SJSA1 (cell line): ENCODE measurements around the gene SLC1A2. TPM values are rescaled to one million over a fixed set of nuclear protein-coding genes. Genes with fewer than 3 reads are reported as not detected.

Source experiments
- DNase-seq, 2 experiments: peaks; one replicate each; pipeline ENCODE4 v3.0.0-alpha.2; 2015 to 2020; ENCODE audit warnings: low spot score in 2 of 2, low read depth in 1 of 2
- H3K27ac ChIP-seq: fragments of 250-450 bp; sonication (Bioruptor Pico); 2 replicates; pipeline ENCODE4 v1.5.1; 2020; ENCODE audit warnings: mild to moderate bottlenecking, moderate library complexity
- H3K27me3 ChIP-seq: fragments of 250-450 bp; sonication (Bioruptor Pico); replicated peaks from 2 replicates; pipeline ENCODE4 v1.5.1; 2020; ENCODE audit warnings: mild to moderate bottlenecking, moderate library complexity
- H3K36me3 ChIP-seq: fragments of 250-450 bp; sonication (Bioruptor Pico); 2 replicates; pipeline ENCODE4 v1.5.1; 2020; ENCODE audit warnings: mild to moderate bottlenecking
- H3K4me1 ChIP-seq: fragments of 250-450 bp; sonication (Bioruptor Pico); replicated peaks from 2 replicates; pipeline ENCODE4 v1.6.1; 2021; ENCODE audit warnings: mild to moderate bottlenecking
- H3K4me3 ChIP-seq: fragments of 250-450 bp; sonication (Bioruptor Pico); 2 replicates; pipeline ENCODE4 v1.5.1; 2020; ENCODE audit warnings: mild to moderate bottlenecking
- H3K9me3 ChIP-seq: fragments of 250-450 bp; sonication (Bioruptor Pico); replicated peaks from 2 replicates; pipeline ENCODE4 v1.5.1; 2020; ENCODE audit warnings: mild to moderate bottlenecking
- total RNA-seq: library from RNA; depleted of rRNA; stranded (reverse); fragments of >200 nt; shearing (Covaris generic); gene quantifications from 2 replicates; pipeline ENCODE4 v1.2.3, GENCODE V29; 2014

Gene SLC1A2
- total RNA-seq, 1 experiment from 2014 or later: not detected

DNA sequence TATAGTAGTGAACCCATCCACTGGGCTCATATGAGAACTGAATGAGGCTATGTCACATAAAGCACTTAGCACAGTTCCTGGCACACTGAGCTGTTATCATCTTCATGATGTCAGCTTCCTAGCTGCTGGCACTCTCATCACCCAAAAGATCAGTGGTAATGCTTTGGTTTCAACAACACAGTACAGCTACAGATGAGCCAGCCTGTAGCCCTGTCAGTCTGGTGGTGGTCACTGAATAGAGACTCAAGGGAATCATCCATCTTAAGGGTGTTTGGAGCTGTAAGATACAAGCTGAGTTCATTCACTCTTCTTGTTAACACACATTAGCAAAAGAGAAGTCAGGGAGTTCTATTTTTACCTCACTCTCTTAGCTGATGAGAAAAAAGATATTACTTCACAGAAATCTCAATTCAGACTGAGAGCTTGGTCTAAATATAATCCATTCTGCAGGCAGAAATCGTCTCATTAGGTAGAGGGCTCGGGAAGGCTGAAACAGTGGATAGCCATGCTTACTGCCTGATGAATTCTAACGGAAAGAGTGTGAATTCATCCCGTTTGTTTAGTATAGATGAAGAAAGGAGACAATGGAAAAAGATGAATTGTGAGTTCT is 6.3 kb upstream of the SLC1A2 start:
- peaks cover 9% of the 10 kb centered on the region for H3K36me3 ChIP-seq
- H3K4me1 ChIP-seq: no peaks in the 10 kb centered on the region
- no peak overlapping the region for H3K27ac ChIP-seq
- DNase-seq: no peak
- H3K4me3 ChIP-seq: no peak overlapping the region
- no peaks in the 10 kb centered on the region for H3K9me3 ChIP-seq
- H3K27me3 ChIP-seq: 0 out of 2 replicates have a peak, but pooled peaks cover 5% of the 10 kb centered on the region

DNA sequence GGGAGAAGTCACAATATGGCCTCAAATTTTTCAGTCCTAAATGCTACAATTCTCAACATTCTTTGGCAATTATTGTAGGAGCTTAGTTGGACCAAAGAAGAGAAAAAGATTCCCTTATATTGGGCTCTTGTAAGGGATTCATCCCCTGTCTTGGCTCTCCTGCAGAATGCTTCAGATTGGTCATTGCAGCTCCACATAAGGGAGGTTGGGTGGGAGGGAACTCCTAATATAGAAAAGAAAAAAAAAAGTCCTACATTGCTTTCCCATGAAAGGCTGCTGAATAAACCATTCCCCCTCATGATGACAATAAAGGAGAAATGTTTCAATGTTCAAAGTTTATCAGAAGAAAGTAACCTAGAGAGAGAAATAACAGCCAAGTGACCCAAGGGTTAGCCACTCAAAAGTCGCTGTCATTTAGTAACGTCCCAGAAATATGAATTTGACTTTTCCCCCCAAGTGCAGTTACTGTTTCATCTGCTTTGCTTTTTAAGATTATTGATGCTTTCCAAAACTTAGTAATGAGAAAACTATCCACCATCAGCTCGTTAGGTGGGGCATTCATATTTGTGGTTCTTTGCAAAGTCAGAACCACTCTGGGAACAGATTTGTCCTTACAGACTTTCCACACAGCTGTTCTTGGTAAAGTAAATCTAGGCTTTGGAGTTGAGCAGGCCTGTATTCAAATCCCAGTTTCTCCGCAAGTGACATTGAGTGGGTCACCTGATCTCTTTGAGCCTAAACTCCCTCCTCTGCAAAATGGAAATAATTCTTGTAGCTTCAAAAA is 5.0 kb upstream of the SLC1A2 start:
- Histone ChIP-seq H3K9me3 (no peaks in the 10 kb centered on the region), H3K27me3 (peaks cover 9% of the 10 kb centered on the region; the same call in 1 of the 2 replicates), H3K36me3 (peaks cover 9% of the 10 kb centered on the region), H3K4me3 (no peak overlapping the region), H3K27ac (no peak overlapping the region), H3K4me1 (peaks cover under 1% of the 10 kb centered on the region; the same call in 1 of the 2 replicates)
- DNase-seq: no peak

DNA sequence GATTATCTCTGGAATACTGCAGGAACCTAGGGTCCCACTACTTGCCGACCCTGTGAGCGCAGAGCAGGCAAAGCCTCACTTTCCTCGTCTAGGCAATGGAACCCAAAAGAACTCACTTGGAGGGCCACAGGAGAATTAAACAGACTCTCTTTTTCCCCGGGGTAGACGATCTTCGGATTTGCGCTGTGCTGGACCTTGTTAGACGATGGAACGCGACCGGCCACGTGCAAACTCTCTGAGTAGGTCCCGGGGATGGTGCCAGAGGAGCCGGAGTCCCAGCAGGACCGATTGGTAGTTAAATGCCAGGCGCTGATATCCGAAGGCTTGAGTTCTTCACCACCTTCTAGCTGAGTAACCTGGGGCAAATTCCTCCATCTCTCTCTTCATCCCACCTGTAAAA is 1.0 kb upstream of the SLC1A2 start:
- Histone ChIP-seq H3K36me3 (no peaks in the 10 kb centered on the region), H3K27ac (no peak overlapping the region), H3K9me3 (no peaks in the 10 kb centered on the region), H3K27me3 (peaks cover 39% of the 10 kb centered on the region), H3K4me3 (no peak overlapping the region), H3K4me1 (peaks cover 8% of the 10 kb centered on the region)
- no peak for DNase-seq

DNA sequence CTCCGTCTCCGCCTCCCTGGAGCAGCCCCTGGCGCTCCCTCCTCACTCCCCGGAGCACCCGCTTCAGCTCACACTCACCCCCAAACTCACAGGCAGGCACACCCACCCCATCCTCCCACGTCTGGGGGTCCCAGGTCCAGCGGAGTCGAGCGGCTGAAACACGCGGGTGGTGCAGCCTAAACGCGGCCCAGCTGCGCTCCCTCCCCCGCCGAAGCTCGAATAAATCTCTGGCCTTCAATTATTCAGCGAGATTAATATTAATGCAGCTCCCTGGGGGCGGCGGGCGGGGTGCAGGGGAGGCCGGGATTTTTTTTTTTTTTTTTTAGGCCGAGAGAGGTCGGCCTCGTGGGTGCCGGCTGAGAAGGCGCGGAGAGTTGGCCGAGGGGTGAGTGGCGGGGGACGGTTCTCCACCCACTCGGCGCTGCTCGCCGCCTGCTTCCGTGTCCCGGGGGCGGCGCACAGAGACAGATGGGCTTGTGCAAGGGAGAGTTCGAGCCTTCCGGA is 524 bp upstream of the SLC1A2 start:
- Histone ChIP-seq H3K4me1 (peaks cover 8% of the 10 kb centered on the region), H3K27me3 (peaks cover 39% of the 10 kb centered on the region), H3K36me3 (no peaks in the 10 kb centered on the region), H3K4me3 (no peak overlapping the region), H3K9me3 (no peaks in the 10 kb centered on the region), H3K27ac (no peak overlapping the region)
- no peak for DNase-seq

DNA sequence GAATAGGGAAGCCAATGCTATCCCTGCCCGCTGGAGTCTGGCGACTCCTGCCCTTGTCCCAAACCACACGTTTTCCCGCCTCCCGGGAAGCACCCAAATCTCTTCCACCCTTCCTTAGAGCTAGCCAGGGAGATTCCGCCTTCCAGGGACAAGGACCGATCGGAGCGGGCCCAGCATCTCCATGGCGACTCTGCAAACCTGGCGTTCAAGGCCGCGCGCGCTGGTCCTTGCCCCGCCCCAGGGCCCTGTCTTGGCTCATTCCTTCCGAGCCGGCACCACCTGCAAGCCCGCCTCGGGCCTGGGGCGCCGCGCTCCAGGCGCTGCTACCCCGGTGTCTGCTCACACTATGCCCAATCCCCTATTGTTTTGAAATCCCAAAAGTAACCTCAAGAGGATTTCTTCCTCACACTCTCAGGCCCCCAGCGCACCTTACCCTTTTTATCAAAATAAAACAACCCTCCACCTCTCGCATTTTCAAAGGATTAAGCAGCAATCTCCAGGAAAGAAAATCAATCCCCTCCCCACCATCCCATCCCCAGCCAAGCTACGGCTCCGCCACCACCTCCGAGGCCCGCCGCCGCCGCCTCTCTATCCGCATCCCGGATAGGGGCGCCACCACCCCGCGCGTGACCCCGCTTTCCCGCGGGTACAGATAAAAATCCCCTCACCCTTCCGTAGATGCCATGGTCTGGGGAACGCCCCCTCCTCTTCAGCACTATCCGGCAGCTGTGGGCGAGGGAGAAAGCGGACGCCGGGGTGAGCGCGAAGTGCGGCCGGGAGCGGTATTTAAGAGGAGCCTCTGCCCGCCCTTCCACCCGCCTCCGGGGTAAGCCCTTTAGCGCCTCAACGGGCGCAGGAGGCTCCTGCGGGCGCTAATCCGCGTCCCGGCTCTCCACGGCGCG is 825 bp downstream of the SLC1A2 start:
- Histone ChIP-seq H3K4me3 (peak overlapping the region; percentile 33), H3K27me3 (peaks cover 39% of the 10 kb centered on the region)
- no peak for DNase-seq

DNA sequence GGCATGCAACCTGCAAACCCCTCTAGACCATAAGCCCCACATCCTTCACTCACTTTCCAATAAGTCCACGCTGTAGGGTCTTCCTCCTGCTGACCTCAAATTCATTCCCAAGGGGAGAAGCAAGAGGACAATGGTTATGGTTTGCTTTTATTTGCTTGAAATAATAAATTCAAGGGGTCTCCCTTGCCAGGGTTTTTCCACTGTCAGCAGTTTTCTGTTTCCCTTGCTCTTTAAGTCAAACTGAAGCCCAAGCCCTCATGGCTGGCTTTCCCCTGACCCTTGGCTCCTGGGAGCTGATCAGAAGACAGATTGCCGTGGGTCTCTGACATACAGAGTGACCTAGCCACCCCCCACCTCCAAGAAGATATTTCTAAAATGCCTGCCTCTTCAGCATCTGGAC is 3.9 kb downstream of the SLC1A2 start:
- H3K27me3 ChIP-seq: peaks cover 35% of the 10 kb centered on the region
- no peaks in the 10 kb centered on the region for H3K36me3 ChIP-seq
- no peak overlapping the region for H3K4me3 ChIP-seq
- H3K4me1 ChIP-seq: peaks cover 8% of the 10 kb centered on the region
- DNase-seq: no peak
- H3K9me3 ChIP-seq: no peaks in the 10 kb centered on the region
- H3K27ac ChIP-seq: no peak overlapping the region

More for the DNA sequence above, 825 bp downstream of the SLC1A2 start:
- Histone ChIP-seq H3K4me1 (peaks cover 8% of the 10 kb centered on the region), H3K9me3 (no peaks in the 10 kb centered on the region), H3K27ac (no peak overlapping the region), H3K36me3 (no peaks in the 10 kb centered on the region)

DNA sequence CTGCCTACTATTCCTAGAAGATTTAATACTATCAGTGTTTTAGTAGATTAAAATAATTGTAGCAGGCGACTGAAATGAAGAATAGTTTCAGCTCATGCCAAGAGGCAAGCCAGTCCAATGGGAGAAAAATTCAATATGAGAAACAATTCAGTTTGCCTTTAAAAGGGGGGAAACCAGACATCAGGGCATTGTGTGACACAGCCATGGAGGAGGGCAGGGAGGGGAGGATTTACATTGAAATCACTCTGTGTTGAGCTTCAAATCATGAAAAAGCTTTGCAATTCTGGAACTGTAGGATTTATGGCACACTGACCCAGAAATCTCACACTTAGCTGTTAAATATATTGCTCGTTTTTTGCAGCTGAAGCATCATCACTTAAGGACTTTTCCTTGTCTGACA is 4.6 kb downstream of the SLC1A2 start:
- Histone ChIP-seq H3K4me3 (no peak overlapping the region), H3K36me3 (no peaks in the 10 kb centered on the region), H3K9me3 (no peaks in the 10 kb centered on the region), H3K27me3 (peaks cover 35% of the 10 kb centered on the region), H3K27ac (no peak overlapping the region), H3K4me1 (peaks cover 8% of the 10 kb centered on the region)
- no peak for DNase-seq

DNA sequence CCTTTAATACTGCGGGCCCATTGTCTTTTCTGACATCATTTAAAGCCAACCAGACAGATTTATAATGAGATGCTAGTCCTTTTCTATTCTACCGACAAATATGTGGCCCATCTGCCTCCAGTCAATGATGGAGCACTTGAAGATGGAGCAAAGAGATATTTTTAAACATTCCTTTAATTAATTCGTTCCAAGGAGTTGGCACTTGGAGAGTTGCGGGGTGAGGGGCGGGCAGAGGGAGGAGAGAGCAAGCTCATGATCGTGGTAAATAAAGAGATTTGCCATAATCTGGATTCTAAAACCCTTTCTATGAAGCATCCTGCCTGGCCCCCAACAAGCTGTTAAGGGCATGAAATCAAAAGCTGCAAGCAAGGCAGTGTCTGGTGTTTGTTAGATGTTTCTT is 5.0 kb downstream of the SLC1A2 start:
- DNase-seq: no peak
- H3K27ac ChIP-seq: no peak overlapping the region

DNA sequence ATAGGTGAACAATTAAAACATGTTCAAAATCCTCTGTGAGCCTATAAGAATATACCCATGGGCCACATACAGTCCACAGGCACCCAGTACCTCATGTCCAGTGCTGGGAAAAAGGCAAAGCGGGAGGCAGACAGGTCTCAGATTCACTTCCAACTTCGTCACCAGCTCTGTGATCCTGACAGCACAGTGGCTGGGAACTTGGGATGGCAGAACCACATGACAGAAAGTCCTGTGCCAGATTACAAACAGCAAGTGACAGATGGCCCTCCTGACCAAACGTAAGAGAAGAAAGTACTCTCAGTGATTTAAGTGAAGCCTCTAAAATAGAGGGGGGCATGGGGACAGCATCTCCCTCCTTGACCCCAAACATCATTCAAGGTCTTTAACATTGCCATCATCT is 5.8 kb downstream of the SLC1A2 start:
- no peak for DNase-seq
- H3K27me3 ChIP-seq: peaks cover 23% of the 10 kb centered on the region
- H3K4me3 ChIP-seq: no peak overlapping the region
- no peaks in the 10 kb centered on the region for H3K9me3 ChIP-seq
- H3K27ac ChIP-seq: no peak overlapping the region
- no peaks in the 10 kb centered on the region for H3K36me3 ChIP-seq
- H3K4me1 ChIP-seq: peaks cover under 1% of the 10 kb centered on the region; the same call in 1 of the 2 replicates

More for the DNA sequence above, 5.0 kb downstream of the SLC1A2 start:
- Histone ChIP-seq H3K9me3 (no peaks in the 10 kb centered on the region), H3K4me1 (peaks cover 7% of the 10 kb centered on the region), H3K27me3 (peaks cover 30% of the 10 kb centered on the region), H3K36me3 (no peaks in the 10 kb centered on the region), H3K4me3 (no peak overlapping the region)

DNA sequence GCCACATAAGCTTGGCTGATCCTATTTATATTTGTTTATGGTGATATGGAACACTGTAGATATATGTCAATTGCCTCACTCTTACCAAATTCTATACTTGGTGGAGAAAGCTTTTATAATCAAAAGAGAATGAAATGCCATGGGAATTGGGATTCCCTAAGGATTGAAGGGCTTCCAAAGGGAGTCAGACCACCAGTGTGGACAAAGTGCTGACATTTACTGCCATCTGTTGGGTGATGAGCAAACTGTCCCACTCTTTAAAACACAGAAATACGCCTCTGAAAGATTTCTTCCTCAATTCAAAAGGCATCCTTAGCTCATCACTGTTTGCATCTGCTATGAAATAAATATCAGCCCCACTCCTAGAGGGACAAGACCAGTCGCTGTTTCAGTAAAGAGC is 7.1 kb downstream of the SLC1A2 start:
- no peak overlapping the region for H3K4me3 ChIP-seq
- no peaks in the 10 kb centered on the region for H3K36me3 ChIP-seq
- no peaks in the 10 kb centered on the region for H3K9me3 ChIP-seq
- no peaks in the 10 kb centered on the region for H3K4me1 ChIP-seq
- no peak overlapping the region for H3K27ac ChIP-seq
- no peak for DNase-seq
- peaks cover 10% of the 10 kb centered on the region for H3K27me3 ChIP-seq

DNA sequence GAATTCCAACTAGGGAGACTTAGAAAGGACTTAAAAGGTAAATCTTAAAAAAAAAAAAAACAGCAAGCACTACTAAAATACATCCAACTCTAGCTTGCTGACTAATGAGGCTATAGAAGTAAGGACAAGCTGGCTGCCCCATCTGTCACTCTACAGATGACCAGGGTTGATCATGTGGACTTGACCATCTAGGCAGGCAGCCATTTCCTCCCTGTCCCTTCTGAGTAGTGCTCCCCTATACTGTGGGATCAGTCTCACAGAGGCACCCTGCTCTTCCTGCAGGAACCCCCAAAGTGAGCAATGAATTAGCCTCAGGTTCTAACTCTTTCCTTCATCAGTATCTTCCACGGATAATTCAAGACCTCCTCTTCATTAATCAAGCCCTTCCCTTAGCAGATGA is 12.3 kb downstream of the SLC1A2 start:
- Histone ChIP-seq H3K9me3 (no peaks in the 10 kb centered on the region), H3K4me1 (peaks cover 6% of the 10 kb centered on the region)

DNA sequence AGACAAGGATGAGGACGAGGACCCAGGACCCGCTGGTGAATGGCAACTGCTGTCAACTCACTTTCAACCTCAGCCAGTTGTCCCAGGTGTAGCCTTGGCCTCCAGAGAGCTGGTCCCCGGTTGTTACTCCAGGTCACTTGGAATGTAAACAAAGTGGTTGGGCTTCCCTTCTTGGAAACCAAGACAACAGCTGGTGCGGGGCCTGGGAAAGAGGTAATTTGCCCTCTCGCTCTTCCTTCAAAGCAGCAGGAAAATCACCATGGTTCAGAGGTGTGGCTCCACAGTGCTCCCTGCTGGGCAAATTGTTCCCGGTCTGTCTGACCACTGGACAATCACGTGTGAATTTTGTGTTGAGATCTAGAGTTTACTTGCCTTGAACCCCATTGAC is 15.0 kb downstream of the SLC1A2 start:
- DNase-seq: peak in 1 of 2 experiments; percentile 43
- no peaks in the 10 kb centered on the region for H3K9me3 ChIP-seq
- no peaks in the 10 kb centered on the region for H3K27me3 ChIP-seq
- no peak overlapping the region for H3K27ac ChIP-seq
- peaks cover 6% of the 10 kb centered on the region for H3K4me1 ChIP-seq
- no peak overlapping the region for H3K4me3 ChIP-seq
- H3K36me3 ChIP-seq: no peaks in the 10 kb centered on the region

More for the DNA sequence above, 12.3 kb downstream of the SLC1A2 start:
- H3K36me3 ChIP-seq: no peaks in the 10 kb centered on the region
- no peak for DNase-seq
- no peak overlapping the region for H3K4me3 ChIP-seq
- no peak overlapping the region for H3K27ac ChIP-seq
- H3K27me3 ChIP-seq: no peaks in the 10 kb centered on the region

DNA sequence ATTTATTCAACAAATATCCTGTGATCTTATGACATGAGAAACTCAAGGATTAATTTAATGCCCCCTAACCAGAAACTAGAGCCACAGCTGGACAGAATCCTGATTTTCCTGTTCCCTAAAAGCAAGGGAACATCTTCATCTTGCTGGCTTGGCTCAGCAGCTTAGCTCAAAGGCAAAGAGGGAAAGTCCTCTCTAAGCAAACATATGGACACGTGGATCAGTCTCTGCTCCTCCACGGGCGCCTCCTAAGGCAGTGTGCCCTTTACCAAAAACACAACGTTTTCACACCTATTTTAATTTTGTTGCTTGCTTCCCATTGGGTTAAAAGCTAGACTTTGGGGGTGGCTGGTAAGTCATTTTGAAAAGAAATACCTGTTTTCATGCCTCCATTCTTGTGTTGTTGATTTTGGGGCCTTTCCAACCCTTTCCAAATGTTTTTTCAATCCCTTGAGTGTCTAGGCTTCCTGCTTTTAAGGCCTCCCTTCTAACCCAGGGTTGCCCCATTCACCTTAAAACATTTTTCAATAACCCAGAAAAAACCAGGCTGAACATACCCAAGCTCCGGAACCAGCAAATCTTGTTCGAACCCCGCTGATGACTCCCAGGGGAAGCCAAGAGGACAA is 15.5 kb downstream of the SLC1A2 start:
- DNase-seq: no peak
- Histone ChIP-seq H3K36me3 (no peaks in the 10 kb centered on the region), H3K4me1 (peaks cover 6% of the 10 kb centered on the region)

More for the DNA sequence above, 15.5 kb downstream of the SLC1A2 start:
- Histone ChIP-seq H3K4me3 (no peak overlapping the region), H3K27me3 (no peaks in the 10 kb centered on the region), H3K9me3 (no peaks in the 10 kb centered on the region), H3K27ac (no peak overlapping the region)
